IPS DF 6.9 (cell line): ENCODE data around the gene IFT25.

Source experiments
- DNase-seq: peaks from one replicate; pipeline ENCODE4 v3.0.0-alpha.2; 2013; ENCODE audit warnings: low read depth, low spot score
- H3K27ac ChIP-seq: one replicate; pipeline ENCODE4 v1.5.1; 2013; ENCODE audit warnings: low read length, control low read depth
- H3K27me3 ChIP-seq: 2 replicates; pipeline ENCODE4 v1.6.1; 2013; ENCODE audit warnings: mild to moderate bottlenecking, low read length; ENCODE audit not compliant: control insufficient read depth, insufficient read depth
- H3K36me3 ChIP-seq: 2 replicates; pipeline ENCODE4 v1.6.1; 2013; ENCODE audit warnings: low read length; ENCODE audit not compliant: control insufficient read depth, insufficient read depth
- H3K4me1 ChIP-seq: 2 replicates; pipeline ENCODE4 v1.6.1; 2013; ENCODE audit warnings: low read length; ENCODE audit not compliant: control insufficient read depth, insufficient read depth
- H3K4me3 ChIP-seq: 2 replicates; pipeline ENCODE4 v1.5.1; 2013; ENCODE audit warnings: mild to moderate bottlenecking, low read length
- H3K9me3 ChIP-seq: 2 replicates; pipeline ENCODE4 v1.6.1; 2013; ENCODE audit warnings: low read length, inconsistent platforms; ENCODE audit not compliant: control insufficient read depth, insufficient read depth
- WGBS: extraction: QIAGEN DNeasy Blood & Tissue Kit; methylation state at CpG from one replicate; pipeline ENCODE4 v1.1.7; 2013; ENCODE audit warnings: mixed read lengths, missing lambda C conversion rate; ENCODE audit not compliant: insufficient read length, insufficient coverage; 5-methylcytosine and 5-hydroxymethylcytosine counted together

IFT25 gene

DNA sequence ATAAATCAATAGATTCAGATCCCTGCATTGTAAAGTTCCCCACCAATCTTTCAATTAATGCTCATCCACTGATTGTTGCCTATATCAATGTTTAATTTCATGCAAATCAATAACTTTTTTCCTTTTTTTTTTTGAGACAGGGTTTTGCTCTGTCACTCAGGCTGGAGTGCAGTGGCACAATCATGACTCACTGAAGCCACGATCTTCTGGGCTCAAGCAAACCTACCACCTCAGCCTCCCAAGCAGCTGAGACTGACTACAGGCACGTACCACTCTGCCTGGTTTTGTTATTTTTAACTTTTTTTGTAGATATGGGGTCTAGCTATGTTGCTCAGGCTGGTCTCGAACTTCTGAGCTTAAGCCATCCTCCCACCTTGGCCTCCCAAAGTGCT lies 25.8 kb downstream of the IFT25 start:
- H3K27ac ChIP-seq, result no peak overlapping the region

DNA sequence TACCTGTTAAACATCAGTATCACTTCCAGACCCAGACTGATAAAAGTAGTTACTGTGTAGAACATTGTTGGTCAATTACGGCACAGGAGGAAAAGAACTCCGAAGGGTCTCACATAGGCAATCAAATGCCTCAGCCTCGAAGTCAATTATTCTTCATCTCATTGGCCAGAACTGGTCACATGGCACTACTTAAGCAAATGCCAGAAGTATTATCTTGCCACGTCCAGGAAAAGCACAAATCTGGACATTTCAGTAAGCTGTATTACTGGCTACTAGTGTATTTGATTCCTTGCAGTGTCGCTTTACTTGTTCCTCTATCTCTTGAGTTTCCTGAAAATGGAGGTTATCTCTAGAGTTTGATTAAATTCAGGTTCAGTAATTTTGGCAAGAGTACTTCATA lies 27.2 kb downstream of the IFT25 start:
- WGBS, result no CpG with 5 or more reads among the region's 5 CpGs
- H3K27ac ChIP-seq, result no peak overlapping the region
- DNase-seq, result no peak
- no peaks in the 10 kb centered on the region for H3K36me3 ChIP-seq
- no peaks in the 10 kb centered on the region for H3K9me3 ChIP-seq
- H3K4me1 ChIP-seq, result peaks cover 1% of the 10 kb centered on the region; the same call in 1 of the 2 replicates
- H3K4me3 ChIP-seq, result no peak overlapping the region
- H3K27me3 ChIP-seq, result no peaks in the 10 kb centered on the region

More for the DNA sequence above, 25.8 kb downstream of the IFT25 start:
- no peak overlapping the region for H3K4me3 ChIP-seq
- no peaks in the 10 kb centered on the region for H3K4me1 ChIP-seq
- WGBS, result no CpG with 5 or more reads among the region's 3 CpGs
- no peaks in the 10 kb centered on the region for H3K36me3 ChIP-seq
- DNase-seq, result no peak
- no peaks in the 10 kb centered on the region for H3K9me3 ChIP-seq
- no peaks in the 10 kb centered on the region for H3K27me3 ChIP-seq

- Histone ChIP-seq H3K4me3 (no peak overlapping the region), H3K27ac (no peak overlapping the region), H3K9me3 (no peaks in the 10 kb centered on the region), H3K36me3 (no peaks in the 10 kb centered on the region), H3K4me1 (peaks cover 1% of the 10 kb centered on the region; the same call in 1 of the 2 replicates), H3K27me3 (no peaks in the 10 kb centered on the region)
- WGBS, result no CpG with 5 or more reads among the region's 5 CpGs
- DNase-seq, result no peak
Measured at GRCh38 chr1:53913352-53914033, 32.0 kb downstream of the IFT25 start.

DNA sequence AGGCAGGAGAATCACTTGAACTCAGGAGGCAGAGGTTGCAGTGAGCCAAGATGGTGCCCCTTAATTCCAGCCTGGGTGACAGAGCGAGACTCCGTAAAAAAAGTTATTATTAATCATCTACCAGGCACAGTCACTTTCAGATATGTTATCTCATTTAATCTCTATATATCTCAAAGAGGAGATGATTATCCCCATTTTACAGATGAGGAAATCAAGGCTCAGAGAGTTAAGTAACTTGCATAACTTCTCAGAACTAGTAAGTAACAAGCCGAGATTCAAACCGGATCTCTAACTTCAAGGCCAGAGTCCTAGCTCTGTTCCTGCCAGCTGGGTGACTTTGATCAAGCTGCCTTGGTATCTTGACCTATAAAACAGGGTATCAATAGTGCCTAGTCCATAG lies 34.1 kb downstream of the IFT25 start:
- Histone ChIP-seq H3K4me3 (no peak overlapping the region), H3K27ac (no peak overlapping the region), H3K9me3 (no peaks in the 10 kb centered on the region), H3K4me1 (peaks cover 1% of the 10 kb centered on the region; the same call in 1 of the 2 replicates), H3K27me3 (no peaks in the 10 kb centered on the region), H3K36me3 (no peaks in the 10 kb centered on the region)
- no CpG with 5 or more reads among the region's 4 CpGs for WGBS
- no peak for DNase-seq

- no CpG with 5 or more reads among the region's 3 CpGs for WGBS
- Histone ChIP-seq H3K4me1 (peaks cover 1% of the 10 kb centered on the region; the same call in 1 of the 2 replicates), H3K4me3 (no peak overlapping the region), H3K36me3 (no peaks in the 10 kb centered on the region), H3K9me3 (no peaks in the 10 kb centered on the region), H3K27me3 (no peaks in the 10 kb centered on the region), H3K27ac (no peak overlapping the region)
- DNase-seq, result no peak
Measured at GRCh38 chr1:53909946-53910345, 35.6 kb downstream of the IFT25 start.

- H3K4me3 ChIP-seq, result no peak overlapping the region
- no CpG with 5 or more reads among the region's 4 CpGs for WGBS
- H3K9me3 ChIP-seq, result no peaks in the 10 kb centered on the region
- no peak for DNase-seq
- H3K27ac ChIP-seq, result no peak overlapping the region
- H3K4me1 ChIP-seq, result no peaks in the 10 kb centered on the region
- no peaks in the 10 kb centered on the region for H3K27me3 ChIP-seq
- H3K36me3 ChIP-seq, result no peaks in the 10 kb centered on the region
Measured at GRCh38 chr1:53906121-53906520, 39.4 kb downstream of the IFT25 start.

- no peak for DNase-seq
- no CpG with 5 or more reads among the region's 8 CpGs for WGBS
- no peaks in the 10 kb centered on the region for H3K4me1 ChIP-seq
Measured at GRCh38 chr1:53905509-53905908, 40.0 kb downstream of the IFT25 start.

GRCh38 chr1:53902235-53903138 lies 43.0 kb downstream of the IFT25 start:
- no peaks in the 10 kb centered on the region for H3K27me3 ChIP-seq
- no peak overlapping the region for H3K4me3 ChIP-seq
- H3K4me1 ChIP-seq, result no peaks in the 10 kb centered on the region
- no peaks in the 10 kb centered on the region for H3K9me3 ChIP-seq
- no peaks in the 10 kb centered on the region for H3K36me3 ChIP-seq
- H3K27ac ChIP-seq, result no peak overlapping the region
- DNase-seq, result no peak
- no CpG with 5 or more reads among the region's 7 CpGs for WGBS

More at GRCh38 chr1:53905509-53905908, 40.0 kb downstream of the IFT25 start:
- Histone ChIP-seq H3K27ac (no peak overlapping the region), H3K27me3 (no peaks in the 10 kb centered on the region), H3K4me3 (no peak overlapping the region), H3K36me3 (no peaks in the 10 kb centered on the region), H3K9me3 (no peaks in the 10 kb centered on the region)

- Histone ChIP-seq H3K9me3 (no peaks in the 10 kb centered on the region), H3K27me3 (no peaks in the 10 kb centered on the region), H3K36me3 (no peaks in the 10 kb centered on the region), H3K4me1 (no peaks in the 10 kb centered on the region), H3K27ac (no peak overlapping the region), H3K4me3 (no peak overlapping the region)
- WGBS, result no CpG with 5 or more reads among the region's 3 CpGs
- no peak for DNase-seq
Measured at GRCh38 chr1:53899708-53900107, 45.8 kb downstream of the IFT25 start.

DNA sequence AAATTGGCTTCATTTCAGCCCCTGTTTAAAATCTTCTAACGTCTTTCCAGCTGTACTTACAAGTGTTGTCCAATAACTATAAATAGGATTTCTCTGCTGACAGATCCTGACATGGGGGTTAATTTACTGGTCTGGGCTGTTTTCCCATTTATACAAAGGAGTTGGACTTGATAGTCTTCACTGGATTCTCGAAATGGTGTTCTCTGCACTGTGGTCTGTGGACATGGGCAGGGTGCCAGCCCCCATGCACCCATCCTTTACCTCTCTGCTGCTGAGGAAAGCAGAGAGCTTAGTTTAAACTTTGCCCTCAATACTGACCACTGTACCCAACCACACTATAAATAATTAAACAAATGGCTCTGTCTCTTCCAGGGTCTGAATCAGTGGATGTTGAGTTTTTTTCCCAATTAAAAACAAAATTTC lies 46.3 kb downstream of the IFT25 start:
- DNase-seq, result no peak
- no peaks in the 10 kb centered on the region for H3K36me3 ChIP-seq
- no peak overlapping the region for H3K4me3 ChIP-seq
- no peaks in the 10 kb centered on the region for H3K4me1 ChIP-seq
- no CpG with 5 or more reads among the region's 2 CpGs for WGBS
- no peak overlapping the region for H3K27ac ChIP-seq
- no peaks in the 10 kb centered on the region for H3K27me3 ChIP-seq
- H3K9me3 ChIP-seq, result no peaks in the 10 kb centered on the region
